Measurements from ENCODE around the gene ORMDL2.
A peak's percentile ranks its signal among the peaks of the same experiment; 100 is the strongest.

Gene ORMDL2, protein sequence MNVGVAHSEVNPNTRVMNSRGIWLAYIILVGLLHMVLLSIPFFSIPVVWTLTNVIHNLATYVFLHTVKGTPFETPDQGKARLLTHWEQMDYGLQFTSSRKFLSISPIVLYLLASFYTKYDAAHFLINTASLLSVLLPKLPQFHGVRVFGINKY

GRCh38 chr12:55817345-55818139 is at the start of gene ORMDL2, which contains the start of gene SARNP:
Gene ORMDL2 (plus strand): TSS chr12:55818041. CDS start chr12:55819000, 959 bp downstream.
Gene SARNP (minus strand): TSS chr12:55817724. CDS start chr12:55817701, 23 bp downstream.
- DNase-seq: peak; percentile 88

- DNase-seq: no peak
Observed at GRCh38 chr12:55771736-55772135, 46.1 kb upstream of the ORMDL2 start.

DNA sequence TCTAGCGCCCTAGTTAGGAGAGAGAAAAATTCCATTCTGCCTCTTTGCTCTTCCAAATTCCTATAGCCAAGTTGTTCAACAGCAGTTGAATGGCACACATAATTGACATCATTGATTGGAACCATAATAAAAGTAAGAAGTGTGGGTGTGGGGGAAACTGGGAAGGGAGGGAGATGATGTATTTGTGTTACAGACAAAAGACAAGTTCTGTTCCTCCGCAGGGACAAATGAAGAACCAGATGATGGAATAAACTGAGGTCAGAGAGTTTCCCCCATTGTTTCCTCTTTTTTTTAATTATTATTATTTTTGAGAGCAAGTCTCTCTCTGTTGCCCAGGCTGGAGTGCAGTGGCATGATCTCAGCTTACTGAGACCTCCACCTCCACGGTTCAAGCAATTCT is 40.0 kb upstream of the ORMDL2 start:
- no peak for DNase-seq

- DNase-seq: no peak
Observed at GRCh38 chr12:55780685-55781084, 37.2 kb upstream of the ORMDL2 start.

DNA sequence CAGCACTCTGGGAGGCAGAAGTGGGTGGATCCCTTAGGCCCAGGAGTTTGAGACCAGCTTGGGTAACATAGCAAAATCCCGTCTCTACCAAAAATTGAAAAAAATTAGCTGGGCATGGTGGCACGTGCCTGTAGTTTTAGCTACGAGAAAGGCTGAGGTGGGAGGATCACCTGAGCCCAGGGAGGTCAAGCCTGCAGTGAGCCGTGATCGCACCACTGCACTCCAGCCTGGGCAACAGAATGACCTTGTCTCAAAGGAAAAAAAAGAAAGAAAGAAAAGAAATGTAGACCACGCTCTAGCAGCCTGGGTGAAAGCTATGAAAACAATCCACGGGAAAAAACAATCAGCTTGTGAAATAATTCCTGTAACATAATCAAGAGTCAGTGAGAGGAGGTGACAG is 29.3 kb upstream of the ORMDL2 start:
- no peak for DNase-seq

DNA sequence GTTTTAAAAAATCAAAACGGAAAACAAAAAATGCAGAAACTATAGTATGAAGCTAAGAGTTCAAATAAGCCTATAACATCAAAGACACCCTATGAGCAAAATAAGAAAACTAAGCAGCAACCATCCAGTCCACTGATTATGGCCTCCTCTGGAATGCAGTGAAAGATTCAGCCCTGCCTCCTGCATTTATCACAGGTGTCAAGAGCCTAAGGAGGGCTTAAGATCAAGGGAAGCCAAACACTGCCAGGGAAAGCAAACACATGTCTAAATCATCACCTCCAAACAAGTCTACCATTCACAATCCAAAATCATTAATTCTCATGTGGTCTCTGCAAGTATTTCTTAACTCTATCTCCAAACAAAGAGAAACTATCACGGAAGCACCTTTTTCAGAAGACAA is 28.7 kb upstream of the ORMDL2 start:
- no peak for DNase-seq

DNA sequence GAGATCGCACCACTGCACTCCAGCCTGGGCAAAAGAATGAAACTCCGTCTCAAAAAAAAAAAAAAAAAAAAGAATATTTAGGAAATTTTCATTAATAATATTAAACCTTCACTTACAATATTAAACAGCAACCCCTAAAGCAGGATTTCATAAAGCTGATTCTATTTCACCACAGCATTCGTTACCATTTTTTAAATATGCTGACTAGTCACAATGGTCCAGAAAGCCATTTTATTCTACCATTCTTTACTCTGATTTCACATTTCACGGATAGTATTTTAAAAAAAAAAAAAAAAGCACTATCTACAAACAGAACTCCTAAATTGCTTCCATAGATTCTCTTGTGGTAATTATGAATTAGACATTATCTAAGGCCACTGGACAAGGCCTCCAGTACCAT is 27.9 kb upstream of the ORMDL2 start:
- no peak for DNase-seq

GRCh38 chr12:55795950-55796349 is 21.9 kb upstream of the ORMDL2 start:
- DNase-seq: no peak

DNA sequence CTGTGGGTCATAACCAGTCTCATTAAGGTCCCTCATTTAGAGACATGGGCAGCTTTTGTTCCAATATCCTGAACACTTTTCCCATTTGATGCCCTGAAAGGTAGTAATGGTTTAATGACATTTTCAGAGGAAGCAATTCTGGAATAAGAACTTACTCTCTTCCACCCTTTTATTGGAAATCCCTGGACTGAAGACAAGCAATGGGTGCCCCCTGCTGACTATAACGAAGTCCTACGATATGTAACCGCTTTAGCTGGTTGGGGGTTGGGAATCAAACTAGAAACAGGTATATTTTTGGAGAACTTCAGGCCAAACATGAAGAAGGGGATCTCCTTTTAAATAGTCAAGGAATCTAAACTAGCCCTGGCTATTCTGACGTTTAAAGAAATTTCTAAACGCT is 20.8 kb upstream of the ORMDL2 start:
- DNase-seq: no peak

- DNase-seq: no peak
Observed at GRCh38 chr12:55797550-55797949, 20.3 kb upstream of the ORMDL2 start.

GRCh38 chr12:55806982-55807381 is 10.9 kb upstream of the ORMDL2 start:
- no peak for DNase-seq

- no peak for DNase-seq
Observed at GRCh38 chr12:55809274-55809673, 8.6 kb upstream of the ORMDL2 start.

- DNase-seq: no peak
Observed at GRCh38 chr12:55812088-55812487, 5.8 kb upstream of the ORMDL2 start.

GRCh38 chr12:55814257-55814656 is 3.6 kb upstream of the ORMDL2 start:
- no peak for DNase-seq

DNA sequence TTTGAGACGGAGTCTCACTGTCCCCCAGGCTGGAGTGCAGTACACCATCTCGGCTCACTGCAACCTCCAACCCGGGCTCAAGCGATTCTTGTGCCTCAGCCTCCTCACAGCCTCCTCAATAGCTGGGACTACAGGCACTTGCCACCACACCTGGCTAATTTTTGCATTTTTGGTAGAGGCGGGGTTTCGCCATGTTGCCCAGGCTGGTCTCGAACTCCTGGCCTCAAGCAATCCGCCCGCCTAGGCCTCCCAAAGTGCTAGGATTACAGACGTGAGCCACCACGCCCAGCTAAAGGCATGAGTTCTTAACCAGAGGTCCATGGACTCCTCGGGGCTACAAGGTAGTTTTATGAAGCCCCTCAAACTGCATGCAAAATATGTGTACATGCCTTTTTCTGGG is 2.4 kb upstream of the ORMDL2 start:
- no peak for DNase-seq

DNA sequence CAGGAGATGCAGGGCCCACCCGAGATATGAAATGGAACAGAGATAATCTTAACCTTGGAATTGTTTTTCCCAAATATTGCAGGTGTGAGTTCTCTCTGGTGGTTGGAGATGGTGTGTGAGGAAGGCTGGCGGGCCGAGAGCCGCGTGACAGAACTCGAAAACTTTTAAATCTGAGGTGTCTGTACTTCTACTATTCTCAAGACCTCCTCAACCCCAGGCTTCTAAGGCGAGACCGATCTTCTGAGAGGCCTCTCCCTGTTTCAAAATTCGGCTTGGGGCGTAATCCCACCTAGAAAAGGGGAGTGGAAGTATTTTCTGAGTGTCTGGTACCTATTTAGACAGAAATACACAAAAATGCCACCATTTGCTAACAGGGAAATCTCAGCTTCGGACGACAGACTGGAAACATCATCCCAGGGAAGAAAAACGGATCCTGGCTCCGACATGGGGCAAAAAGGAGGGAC is 928 bp upstream of the ORMDL2 start:
- DNase-seq: no peak

DNA sequence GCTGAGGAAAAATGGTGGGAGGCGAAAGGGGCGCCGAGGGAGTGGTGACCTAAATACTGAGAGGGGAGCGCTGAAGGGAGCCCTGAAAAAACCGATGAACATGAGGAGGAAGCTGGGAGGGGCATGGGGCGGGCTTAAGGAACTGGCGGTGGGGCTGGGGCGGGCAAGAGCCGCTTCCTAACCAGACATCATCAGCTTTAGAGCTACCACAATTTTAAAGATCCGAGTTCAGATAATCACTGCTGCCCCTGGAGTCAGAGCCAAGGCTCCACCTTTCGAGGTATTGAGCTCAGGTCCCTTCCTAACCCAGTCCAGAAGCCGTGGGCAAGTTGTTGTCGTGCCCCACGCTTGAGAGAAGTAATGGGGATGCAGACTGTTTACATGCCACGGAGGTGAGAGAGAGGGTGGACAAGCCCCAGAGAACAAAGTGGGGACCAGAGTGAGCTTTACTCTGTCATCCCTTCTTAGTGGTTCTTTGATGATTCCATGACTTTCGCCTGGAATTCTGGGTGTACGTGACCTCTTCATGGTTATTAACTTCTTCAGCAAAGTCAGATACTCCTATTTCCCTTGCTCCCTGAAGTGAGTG is 393 bp downstream of the ORMDL2 start:
- DNase-seq: no peak

- no peak for DNase-seq
Observed at GRCh38 chr12:55818886-55819285, 1.0 kb downstream of the ORMDL2 start.

DNA sequence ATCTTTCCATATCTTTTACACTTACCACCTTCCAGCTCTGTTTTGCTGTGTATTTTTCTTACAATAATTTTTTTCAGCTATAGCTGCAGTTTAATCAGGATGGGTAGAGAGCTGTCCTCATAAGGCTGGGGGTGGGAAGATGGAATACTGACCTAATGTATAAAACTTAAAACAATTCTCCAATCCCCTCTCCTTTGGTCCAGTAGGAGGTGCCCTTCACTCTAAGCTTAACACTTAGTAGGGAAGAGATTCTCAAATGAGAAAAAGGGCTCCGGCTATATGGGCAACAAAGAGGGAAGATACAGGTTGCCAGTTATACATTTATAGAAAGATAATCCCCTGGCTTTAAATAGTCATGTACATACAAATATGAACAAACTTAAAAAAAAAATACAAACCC is 2.8 kb downstream of the ORMDL2 start:
- no peak for DNase-seq

DNA sequence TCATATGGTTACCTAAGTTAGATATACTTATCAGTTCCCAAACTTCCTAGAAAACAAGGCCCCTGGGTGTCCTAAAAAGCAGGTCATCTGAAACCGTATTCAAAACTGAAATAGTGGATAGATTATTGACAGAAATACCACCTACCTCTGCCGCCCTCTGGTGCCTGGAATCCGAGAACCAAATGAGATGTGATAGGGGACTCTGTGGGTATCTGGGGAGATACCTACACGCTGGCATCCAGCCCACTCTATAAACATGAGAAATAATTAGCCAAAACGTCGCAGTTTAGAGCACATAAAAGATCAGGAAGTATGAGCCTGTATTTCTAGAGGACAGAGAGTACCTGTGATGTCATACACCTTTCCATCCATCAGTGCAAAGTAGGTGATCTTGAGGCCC is 4.4 kb downstream of the ORMDL2 start:
- DNase-seq: no peak

GRCh38 chr12:55823419-55823818 is 5.6 kb downstream of the ORMDL2 start:
- DNase-seq: no peak

- no peak for DNase-seq
Observed at GRCh38 chr12:55824726-55825125, 6.9 kb downstream of the ORMDL2 start.

- no peak for DNase-seq
Observed at GRCh38 chr12:55827806-55828205, 10.0 kb downstream of the ORMDL2 start.

DNA sequence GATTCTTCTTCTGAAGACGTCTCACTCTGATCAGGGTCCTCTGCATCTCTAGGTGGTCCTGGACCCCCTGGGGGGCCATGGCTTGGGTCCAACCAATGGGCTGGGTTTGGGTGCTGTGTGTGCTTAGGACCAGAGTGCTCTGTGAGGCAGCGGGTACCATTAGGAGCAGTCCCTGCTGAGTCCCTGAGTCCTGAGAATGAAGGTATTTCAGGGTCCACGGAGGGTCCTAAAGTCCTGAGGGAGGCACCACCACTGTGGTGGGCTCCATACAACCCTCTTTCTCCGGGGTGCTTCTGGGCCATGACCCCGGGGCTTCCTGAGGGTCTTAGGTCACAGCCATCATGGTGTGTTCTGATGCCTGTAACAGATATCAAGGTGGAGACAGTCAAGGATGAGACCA is 10.5 kb downstream of the ORMDL2 start:
- no peak for DNase-seq

Measured in stimulated activated CD4-positive, alpha-beta T cell treated with anti-CD3 and anti-CD28 coated beads, Interleukin-12 subunit alpha, Interleukin-12 subunit beta, amount 100 ng/mL, for 4 hours (primary cell).